A549 (cell line): Measurements from ENCODE around the gene PITPNB. TPM values are rescaled to one million over a fixed set of nuclear protein-coding genes. Genes with fewer than 3 reads are reported as not detected.

Experiments used
- ATAC-seq, 2 experiments: fragments of 200-7000 bp in 1 of 2; fragments of >200 bp in 1 of 2; cut with Nextera tagmentation in 1 of 2; cut with Tn5 transposase in 1 of 2; 3 replicates each; pipeline versions ENCODE4 v1.8.0 to v1.9.1; 2018 to 2020; ENCODE audit warnings: mild to moderate bottlenecking in 1 of 2, moderate library complexity in 1 of 2
- CTCF ChIA-PET: fragments of 300-600 bp; sonication (Branson Sonifier 250); formaldehyde crosslinking; extraction: SDS; loops from one replicate; lab custom pipeline; 2021; ENCODE audit warnings: antibody characterized with exemption, inconsistent platforms; lab: Yijun Ruan, JAX
- POLR2A ChIA-PET: fragments of 350-600 bp; formaldehyde crosslinking; extraction: SDS; loops from one replicate; lab custom pipeline; 2021; ENCODE audit warnings: antibody characterized with exemption, inconsistent platforms; lab: Yijun Ruan, JAX
- DNase-seq, 2 experiments: peaks; one replicate each; pipeline versions ENCODE4 v3.0.0 to v3.0.0-alpha.2; 2011 to 2016; ENCODE audit warnings: low read depth in 1 of 2, low spot score in 1 of 2
- FAIRE-seq: peaks from 2 replicates; lab custom pipeline; 2011; peaks lifted over from hg19 to GRCh38; lab: Jason Lieb, UNC
- H3K27ac ChIP-seq, 2 experiments: fragments of >200 bp; sonication (Bioruptor Twin); formaldehyde crosslinking; 3 replicates each; pipeline ENCODE4 v1.5.1; 2016 to 2017
- H3K4me1 ChIP-seq: fragments of >200 bp; sonication (Bioruptor Twin); formaldehyde crosslinking; 3 replicates; pipeline ENCODE4 v1.6.1; 2016
- H3K4me2 ChIP-seq: fragments of >200 bp; sonication (Bioruptor Twin); formaldehyde crosslinking; 3 replicates; pipeline ENCODE4 v1.6.1; 2016
- H3K4me3 ChIP-seq: fragments of >200 bp; sonication (Bioruptor Twin); formaldehyde crosslinking; 3 replicates; pipeline ENCODE4 v1.5.1; 2016
- H3K9me3 ChIP-seq: fragments of >200 bp; sonication (Bioruptor Twin); formaldehyde crosslinking; 3 replicates; pipeline ENCODE4 v1.6.1; 2016
- BHLHE40 ChIP-seq: IDR thresholded peaks from 2 replicates; pipeline ENCODE4 v1.6.1; 2012; ENCODE audit warnings: low read depth, low read length, inconsistent platforms
- CBX8 ChIP-seq: fragments of 200-600 bp; sonication (generic); IDR thresholded peaks from 2 replicates; pipeline ENCODE4 v1.6.1; 2016
- CHD4 ChIP-seq: fragments of 200-600 bp; sonication (generic); IDR thresholded peaks from 2 replicates; pipeline ENCODE4 v1.6.1; 2016; ENCODE audit warnings: antibody characterized with exemption, mild to moderate bottlenecking, borderline replicate concordance
- CTCF ChIP-seq: fragments of >200 bp; sonication (Bioruptor Twin); formaldehyde crosslinking; IDR thresholded peaks from 3 replicates; pipeline ENCODE4 v1.5.1; 2016
- EHMT2 ChIP-seq: fragments of 200-600 bp; sonication (generic); IDR thresholded peaks from 2 replicates; pipeline ENCODE4 v1.6.1; 2016; ENCODE audit warnings: antibody characterized with exemption, low read depth, mild to moderate bottlenecking, moderate library complexity
- ELK1 ChIP-seq: fragments of 150-350 bp; IDR thresholded peaks from 2 replicates; pipeline ENCODE4 v1.6.1; 2014; ENCODE audit warnings: low read depth, mild to moderate bottlenecking, low read length
- FOSB ChIP-seq: fragments of 250-450 bp; sonication (Bioruptor Pico); IDR thresholded peaks from 2 replicates; pipeline ENCODE4 v1.5.0; 2020; ENCODE audit warnings: mild to moderate bottlenecking, moderate library complexity
- FOSL2 ChIP-seq, 2 experiments: fragments of 450-650 bp in 1 of 2; fragments of >200 bp in 1 of 2; sonication (Bioruptor Twin) in 1 of 2; formaldehyde crosslinking; IDR thresholded peaks; 2 replicates each; pipeline versions ENCODE4 v1.5.0 to v1.6.1; 2016 to 2020; ENCODE audit warnings: mild to moderate bottlenecking in 1 of 2, moderate library complexity in 1 of 2
- FOXS1 ChIP-seq: fragments of 250-450 bp; sonication (Bioruptor Pico); IDR thresholded peaks from 2 replicates; pipeline ENCODE4 v1.5.0; 2020; ENCODE audit warnings: mild to moderate bottlenecking, moderate library complexity
- GATA3 ChIP-seq: IDR thresholded peaks from 2 replicates; pipeline ENCODE4 v1.6.1; 2012; ENCODE audit warnings: borderline replicate concordance
- HES2 ChIP-seq: fragments of >200 bp; sonication (Bioruptor Twin); formaldehyde crosslinking; IDR thresholded peaks from 2 replicates; pipeline ENCODE4 v1.6.1; 2016
- HMGXB4 ChIP-seq: fragments of 250-450 bp; sonication (Bioruptor Pico); IDR thresholded peaks from 2 replicates; pipeline ENCODE4 v1.5.0; 2021; ENCODE audit warnings: mild to moderate bottlenecking, moderate library complexity, borderline replicate concordance
- HOXA7 ChIP-seq: fragments of 250-450 bp; sonication (Bioruptor Pico); IDR thresholded peaks from 2 replicates; pipeline ENCODE4 v1.5.0; 2020; ENCODE audit warnings: mild to moderate bottlenecking, moderate library complexity
- HOXB13 ChIP-seq: fragments of 250-450 bp; sonication (Bioruptor Pico); IDR thresholded peaks from 2 replicates; pipeline ENCODE4 v1.5.0; 2020; ENCODE audit warnings: low read depth, mild to moderate bottlenecking, moderate library complexity
- JUNB ChIP-seq: fragments of >200 bp; sonication (Bioruptor Twin); formaldehyde crosslinking; IDR thresholded peaks from 2 replicates; pipeline ENCODE4 v1.6.1; 2016
- KDM1A ChIP-seq: fragments of 200-600 bp; sonication (generic); IDR thresholded peaks from 2 replicates; pipeline ENCODE4 v1.6.1; 2016; ENCODE audit warnings: low read depth, mild to moderate bottlenecking
- MAX ChIP-seq: IDR thresholded peaks from 2 replicates; pipeline ENCODE4 v1.6.1; 2012
- MAZ ChIP-seq: fragments of 150-350 bp; IDR thresholded peaks from 2 replicates; pipeline ENCODE4 v1.6.1; 2014; ENCODE audit warnings: antibody characterized with exemption, low read depth, low read length, borderline replicate concordance
- MYC ChIP-seq: IDR thresholded peaks from 2 replicates; pipeline ENCODE4 v1.6.1; 2012; ENCODE audit warnings: mild to moderate bottlenecking, inconsistent platforms, low read length, improper control_type of control experiment, borderline replicate concordance
- NPAS2 ChIP-seq: fragments of 250-450 bp; sonication (Bioruptor Pico); IDR thresholded peaks from 2 replicates; pipeline ENCODE4 v1.8.0; 2022; ENCODE audit warnings: mild to moderate bottlenecking, moderate library complexity, borderline replicate concordance
- PHF8 ChIP-seq: fragments of 200-600 bp; sonication (generic); IDR thresholded peaks from 2 replicates; pipeline ENCODE4 v1.6.1; 2016; ENCODE audit warnings: low read depth, mild to moderate bottlenecking, antibody characterized with exemption, moderate library complexity, borderline replicate concordance
- POLR2A ChIP-seq: IDR thresholded peaks from 2 replicates; pipeline ENCODE4 v1.6.1; 2012; ENCODE audit warnings: mild to moderate bottlenecking, low read length
- POLR2AphosphoS2 ChIP-seq: conservative IDR thresholded peaks from 2 replicates; pipeline ENCODE4 v1.6.1; 2012; ENCODE audit warnings: low read length, improper control_type of control experiment, inconsistent platforms
- RAD21 ChIP-seq, 2 experiments: fragments of >200 bp in 1 of 2; sonication (Bioruptor Twin) in 1 of 2; formaldehyde crosslinking in 1 of 2; IDR thresholded peaks in 1 of 2; conservative IDR thresholded peaks in 1 of 2; 2 replicates in 1 of 2; 3 replicates in 1 of 2; pipeline ENCODE4 v1.6.1; 2012 to 2018; ENCODE audit warnings: inconsistent platforms in 1 of 2
- SMC3 ChIP-seq: fragments of >200 bp; sonication (Bioruptor Twin); formaldehyde crosslinking; IDR thresholded peaks from 3 replicates; pipeline ENCODE4 v1.6.1; 2018; ENCODE audit warnings: inconsistent platforms
- USF2 ChIP-seq: fragments of 450-650 bp; IDR thresholded peaks from 2 replicates; pipeline ENCODE4 v1.6.1; 2014; ENCODE audit warnings: antibody characterized with exemption
- WGBS: methylation state at CpG from one replicate; pipeline ENCODE4 v1.1.6; 2017; ENCODE audit errors: missing lambda C conversion rate; 5-methylcytosine and 5-hydroxymethylcytosine counted together
- polyA plus RNA-seq, 4 experiments: library from polyadenylated mRNA; depleted of rRNA in 3 of 4; stranded (reverse); fragments of >200 nt; fragmentation: RNase III in 1 of 4; extraction: RNeasy Plus Mini Kit Qiagen cat#74134 plus additional on column Dnase treatment in 1 of 4; gene quantifications; 2 replicates in 3 of 4; 3 replicates in 1 of 4; pipeline ENCODE4 v1.2.3, GENCODE V29; 2011 to 2017

The PITPNB gene
- polyA plus RNA-seq, 2 of the 4 experiments (the other 2 are of a cell fraction), result 45.8 to 52.1 TPM

- Histone ChIP-seq H3K4me3 (no peak overlapping the region), H3K4me2 (no peak overlapping the region), H3K9me3 (no peaks in the 10 kb centered on the region), H3K4me1 (peaks cover 10% of the 10 kb centered on the region), H3K27ac (no peak overlapping the region)
- ChIA-PET CTCF (interaction anchor here (0.7 to 2.8 kb wide), 19 partner anchors 8 to 703 kb away, joined by 3 to 29 read pairs (median 4); no protein-coding TSS in a partner anchor), POLR2A (no interaction called here)
- DNase-seq, result no peak
- no peak for TF ChIP-seq HOXB13 (CRISPR knock-in tag)
- TF ChIP-seq BHLHE40, result no peak
- no peak for TF ChIP-seq ELK1
- no peak for TF ChIP-seq HES2
- TF ChIP-seq JUNB, result no peak
- no peak for TF ChIP-seq USF2
- no peak for TF ChIP-seq CHD4
- TF ChIP-seq FOSB (CRISPR knock-in tag), result no peak
- TF ChIP-seq CBX8, result no peak
- TF ChIP-seq HOXA7 (CRISPR knock-in tag), result no peak
- no peak for TF ChIP-seq POLR2AphosphoS2
- no peak for TF ChIP-seq MAX
- TF ChIP-seq KDM1A, result no peak
- TF ChIP-seq GATA3, result no peak
- no peak for TF ChIP-seq MYC
- no peak for TF ChIP-seq HMGXB4
- no peak for TF ChIP-seq FOXS1
- TF ChIP-seq MAZ, result no peak
- no peak for TF ChIP-seq EHMT2
- TF ChIP-seq NPAS2 (CRISPR knock-in tag), result no peak
- no peak for ATAC-seq
- FAIRE-seq, result no peak
Observed at GRCh38 chr22:27886843-27887151, 32.3 kb downstream of the PITPNB start.

- no peak for FAIRE-seq
- ChIA-PET CTCF (interaction anchor here (0.5 to 2.8 kb wide), 21 partner anchors 8 to 704 kb away, joined by 3 to 29 read pairs (median 4); no protein-coding TSS in a partner anchor), POLR2A (no interaction called here)
- DNase-seq, result peak; percentile 10 to 44
- 92% methylated on average over 3 of the region's 3 CpGs for WGBS
- no peaks in the 10 kb centered on the region for H3K9me3 ChIP-seq
- no peak overlapping the region; the same call in 2 of the 3 replicates for H3K4me2 ChIP-seq
- peaks cover 10% of the 10 kb centered on the region for H3K4me1 ChIP-seq
- ATAC-seq, result peak in 1 of 2 experiments; percentile 60; a peak in 2 of 6 replicates
- H3K4me3 ChIP-seq, result no peak overlapping the region
- peak; percentile 52 for TF ChIP-seq CTCF
- peak; percentile 59 for TF ChIP-seq SMC3
- TF ChIP-seq MYC, result no peak
- TF ChIP-seq PHF8, result no peak
- TF ChIP-seq RAD21 (conservative IDR thresholded peaks at IDR 0.05 in 1 of 2, IDR thresholded peaks at IDR 0.05 in 1 of 2), result 0 out of 5 replicates have a peak, but pooled peaks have one; percentile 11 to 30
- TF ChIP-seq POLR2A, result no peak
- no peak for TF ChIP-seq FOSL2 (IDR thresholded peaks at IDR 0.05)
- peak; percentile 41; the same call in 1 of the 2 replicates for TF ChIP-seq FOSL2 (CRISPR knock-in tag; IDR thresholded peaks at IDR 0.05)
- TF ChIP-seq FOXS1, result peak; percentile 86; the same call in 1 of the 2 replicates
- no peak overlapping the region for H3K27ac ChIP-seq
Observed at GRCh38 chr22:27885977-27886842, 32.8 kb downstream of the PITPNB start.
